Activated CD8-positive, alpha-beta memory T cell treated with anti-CD3 and anti-CD28 coated beads, Interleukin-2, amount 50 U/mL, for 1 hour (primary cell): ENCODE data around the gene AOPEP.
"Not testable (repeated sequence)": the region's sequence is repeated elsewhere in the genome, so short reads cannot be mapped to it uniquely, and the experiment has no call there.

Source experiments
- DNase-seq: peaks from one replicate; pipeline ENCODE4 v3.0.0-alpha.2; 2020; ENCODE audit errors: extremely low read depth

AOPEP gene

DNA sequence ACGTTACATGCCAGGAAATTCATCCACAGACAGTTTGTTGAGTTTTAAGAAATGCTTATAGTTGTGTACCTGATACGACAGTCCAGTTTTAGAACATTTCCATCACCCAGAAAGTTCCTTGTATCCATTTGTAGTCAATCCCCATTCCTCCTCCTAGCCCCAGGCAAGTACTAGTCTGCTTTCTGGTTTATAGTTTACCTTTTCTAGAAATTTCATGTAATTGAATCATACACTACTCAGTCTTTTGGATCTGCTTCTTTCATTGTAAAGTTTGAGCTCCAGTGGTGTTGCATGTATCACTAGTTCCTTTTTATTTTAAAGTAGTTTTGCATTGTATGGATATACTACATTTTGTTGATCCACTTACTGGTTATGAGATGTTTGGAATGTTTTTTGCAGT is 291.2 kb downstream of the AOPEP start:
- DNase-seq = no peak

- no peak for DNase-seq
These were observed 291.8 kb downstream of the AOPEP start for GRCh38 chr9:95018099-95018936.

- not testable (repeated sequence) for DNase-seq
These were observed 294.1 kb downstream of the AOPEP start for GRCh38 chr9:95020644-95021043.

- no peak for DNase-seq
These were observed 294.8 kb downstream of the AOPEP start for GRCh38 chr9:95021166-95021886.

DNA sequence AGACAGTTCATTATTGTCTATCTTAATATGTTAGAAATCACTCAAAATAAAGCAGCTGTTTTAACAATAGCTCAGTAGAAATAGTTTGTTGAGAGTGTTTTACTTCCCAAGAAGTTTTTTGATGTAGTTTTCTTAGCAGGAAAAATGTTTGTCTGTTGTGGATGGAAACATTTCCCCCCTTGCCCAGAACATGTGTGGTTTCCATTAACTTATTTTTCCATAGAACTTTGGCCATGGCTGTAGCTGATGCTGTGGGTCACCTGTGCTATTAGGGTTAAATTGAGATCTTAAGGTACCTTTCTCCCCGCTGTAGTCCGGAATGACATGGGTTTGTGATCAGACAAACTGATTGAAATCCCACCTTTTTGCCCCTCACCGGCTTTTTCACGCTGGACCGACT is 296.2 kb downstream of the AOPEP start:
- no peak for DNase-seq

DNA sequence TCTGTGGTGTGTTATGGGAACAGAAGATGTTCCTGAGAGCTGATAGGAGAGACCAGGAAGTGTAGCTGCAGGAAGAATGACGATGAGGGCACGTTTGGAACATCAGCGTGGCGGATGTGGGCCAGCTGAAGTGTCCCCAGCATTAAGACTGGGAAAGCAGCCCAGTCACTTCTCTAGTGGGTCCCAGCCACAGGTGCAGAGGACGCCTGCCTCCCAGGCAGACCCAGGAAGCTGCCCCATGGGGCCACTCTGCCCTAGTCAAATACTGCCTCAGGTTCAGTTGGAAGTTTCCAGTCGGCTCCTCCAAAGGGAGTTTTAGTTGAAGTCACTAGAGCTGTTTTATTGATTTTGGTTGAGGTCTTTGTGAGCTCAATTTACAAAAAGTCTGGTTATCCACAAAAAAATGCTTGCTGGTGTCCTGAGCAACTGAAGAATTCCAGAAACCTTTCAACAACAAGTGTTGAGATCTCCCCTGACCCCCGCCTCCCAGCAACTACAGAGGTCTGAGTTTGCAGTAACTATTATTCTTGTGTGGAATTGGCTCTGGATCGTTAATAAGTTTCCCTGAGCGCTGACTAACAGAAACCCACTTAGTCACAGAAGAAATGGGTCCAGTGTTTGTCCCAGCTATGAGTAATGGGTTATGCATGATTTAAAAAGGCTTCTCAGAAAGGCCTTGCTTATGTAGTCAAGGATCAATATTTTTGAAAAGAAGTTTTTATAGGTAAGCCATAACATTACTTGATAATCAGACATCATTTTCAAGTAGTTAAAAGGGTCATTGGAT is 296.9 kb downstream of the AOPEP start:
- DNase-seq = no peak

- no peak for DNase-seq
These were observed 297.7 kb downstream of the AOPEP start for GRCh38 chr9:95024097-95024671.

GRCh38 chr9:95025213-95026147 is 299.0 kb downstream of the AOPEP start:
- no peak for DNase-seq

DNA sequence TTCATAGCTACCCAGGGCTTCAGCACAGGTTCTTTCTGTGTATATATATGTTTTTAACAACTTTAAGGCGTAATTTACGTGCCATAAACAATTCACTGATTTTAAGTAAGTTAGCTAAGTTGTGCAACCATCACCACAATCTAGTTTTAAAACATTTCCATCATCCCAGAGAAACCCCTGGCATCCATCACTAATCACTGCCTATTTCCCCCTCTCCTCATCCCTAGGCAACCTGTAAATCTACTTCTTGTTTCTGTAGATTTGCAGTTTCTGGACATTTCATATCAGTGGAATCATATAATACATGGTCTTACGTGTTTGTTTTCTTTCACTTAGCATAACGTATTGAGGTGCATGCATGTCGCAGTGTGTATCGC is 299.6 kb downstream of the AOPEP start:
- no peak for DNase-seq

- no peak for DNase-seq
These were observed 301.7 kb downstream of the AOPEP start for GRCh38 chr9:95027914-95028852.

- DNase-seq = no peak
These were observed 302.3 kb downstream of the AOPEP start for GRCh38 chr9:95028853-95029219.

DNA sequence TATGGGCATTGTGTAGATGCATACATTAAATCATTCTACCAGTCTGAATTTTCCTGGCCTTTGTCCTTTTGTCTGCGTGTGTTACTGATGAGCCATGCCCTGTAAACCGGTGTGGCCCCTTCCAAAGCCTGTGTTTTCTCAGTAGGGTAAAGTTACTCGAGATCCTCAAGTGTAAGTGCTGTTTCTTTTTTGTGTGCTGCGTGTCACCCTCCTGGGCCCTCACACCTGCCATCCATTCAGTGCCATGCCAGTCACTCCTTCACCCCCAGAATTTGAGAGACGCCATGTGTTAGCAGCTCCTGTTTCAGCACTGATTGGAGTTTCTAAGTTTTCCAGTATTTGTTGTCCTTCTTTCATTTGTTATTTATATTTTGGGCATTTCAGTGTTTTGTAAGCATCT is 302.8 kb downstream of the AOPEP start:
- DNase-seq = no peak

GRCh38 chr9:95029720-95030119 is 303.2 kb downstream of the AOPEP start:
- no peak for DNase-seq

DNA sequence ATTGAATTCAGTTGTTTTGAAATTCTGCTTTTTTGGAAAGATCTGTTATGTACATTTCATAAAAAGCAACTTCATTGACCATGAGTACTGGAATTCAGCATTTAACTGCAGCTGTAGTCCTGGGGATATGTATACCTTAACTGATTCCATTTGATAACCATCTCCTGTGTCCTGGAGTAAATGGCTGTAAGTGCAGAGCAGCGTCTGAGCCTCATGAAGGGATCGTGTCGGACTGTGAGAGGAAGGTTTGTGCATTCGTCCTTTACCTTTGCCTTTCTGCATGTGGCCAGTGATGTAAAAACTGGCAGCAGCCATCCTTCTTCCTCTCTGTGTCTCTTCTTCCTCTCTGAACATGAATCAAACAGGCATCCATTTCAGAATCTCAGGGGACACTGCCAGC is 303.8 kb downstream of the AOPEP start:
- DNase-seq = no peak

DNA sequence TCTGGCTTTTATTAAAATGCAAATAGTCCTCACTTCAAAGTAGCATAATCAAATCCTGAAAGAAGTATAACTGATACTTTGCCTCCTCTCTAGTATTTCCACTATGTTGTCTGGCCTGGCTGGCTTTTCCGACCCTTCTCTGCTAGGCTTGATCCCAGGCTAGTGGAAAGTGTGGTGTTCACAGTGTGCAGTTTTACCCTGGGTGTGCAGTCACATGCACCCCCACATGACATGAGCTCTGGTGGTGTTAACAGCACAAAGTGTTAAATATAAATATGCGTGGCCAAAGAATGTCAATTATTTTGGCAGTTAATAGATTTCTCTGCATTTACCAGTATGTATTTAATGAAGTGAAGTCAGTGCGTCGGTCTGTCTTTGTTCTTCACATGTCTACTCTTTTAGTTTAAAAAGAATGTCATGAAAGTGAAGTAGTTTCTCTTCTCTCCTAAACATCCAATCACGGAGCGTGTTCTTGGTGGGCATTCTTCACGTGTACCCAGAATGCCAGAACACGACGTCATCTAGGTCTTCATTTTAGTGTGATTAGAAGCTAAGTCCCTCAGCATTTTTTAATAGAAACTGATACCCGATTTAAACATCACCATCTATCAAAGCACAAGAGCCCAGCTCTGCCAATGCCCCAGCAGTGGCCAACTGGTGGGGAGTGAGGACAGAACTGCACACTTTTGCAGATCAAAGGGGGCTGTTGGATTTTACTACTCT is 304.6 kb downstream of the AOPEP start:
- no peak for DNase-seq

- no peak for DNase-seq
These were observed 305.4 kb downstream of the AOPEP start for GRCh38 chr9:95031711-95032461.

GRCh38 chr9:95032580-95033341 is 306.3 kb downstream of the AOPEP start:
- no peak for DNase-seq

GRCh38 chr9:95035846-95036245 is 309.3 kb downstream of the AOPEP start:
- no peak for DNase-seq
